ENCODE data around the gene FGF18. TPM values are rescaled to one million over a fixed set of nuclear protein-coding genes. Genes with fewer than 3 reads are reported as not detected.

Gene FGF18
- total RNA-seq, 1 experiment from 2014 or later = 1.7 TPM

GRCh38 chr5:171462136-171462927 lies 42.9 kb downstream of the FGF18 start:
- Histone ChIP-seq H3K9me3 (ENCODE audit: control insufficient read depth, insufficient read depth, low read depth, low read length) (no peaks in the 10 kb centered on the region), H3K4me3 (ENCODE audit: low read depth in 2 of 2, low read length in 2 of 2) (no peak overlapping the region), H3K27me3 (ENCODE audit: control insufficient read depth, insufficient read depth, low read length) (no peaks in the 10 kb centered on the region; the same call in 1 of the 2 replicates), H3K27ac (ENCODE audit: low read length) (no peak overlapping the region), H3K4me1 (ENCODE audit: control insufficient read depth, insufficient read depth, low read length) (no peaks in the 10 kb centered on the region), H3K36me3 (ENCODE audit: control insufficient read depth, insufficient read depth, low read length) (no peaks in the 10 kb centered on the region)
- intact Hi-C loops (cut with micrococcal nuclease; ENCODE audit: unreplicated experiment) = no loop called here
- in situ Hi-C loops (cut with HindIII; ENCODE audit: low pct_unique_long_range_greater_than_20kb, low sequenced_read_pairs) = no loop called here
- CTCF ChIA-PET = no interaction called here
- BruUV-seq (replicated peaks) = no TSS peak
- DNase-seq (ENCODE audit: low read depth, low spot score) (no peak), ATAC-seq (no peak)
- TF ChIP-seq POLR2AphosphoS5 (IDR thresholded peaks at IDR 0.05; ENCODE audit: low read depth, low read length) (no peak), REST (IDR thresholded peaks at IDR 0.05; ENCODE audit: insufficient read depth in 1 of 2, low read depth in 2 of 2, low read length in 1 of 2) (no peak)
- POLR2A ChIA-PET = no interaction called here

GRCh38 chr5:171462928-171463861 lies 43.7 kb downstream of the FGF18 start:
- CTCF ChIA-PET = no interaction called here
- H3K36me3 ChIP-seq (ENCODE audit: control insufficient read depth, insufficient read depth, low read length) = no peaks in the 10 kb centered on the region
- in situ Hi-C loops (cut with HindIII; ENCODE audit: low pct_unique_long_range_greater_than_20kb, low sequenced_read_pairs) = no loop called here
- no peak overlapping the region for H3K4me3 ChIP-seq (ENCODE audit: low read depth in 2 of 2, low read length in 2 of 2)
- no peak overlapping the region for H3K27ac ChIP-seq (ENCODE audit: low read length)
- BruUV-seq (replicated peaks) = no TSS peak
- POLR2A ChIA-PET = no interaction called here
- H3K9me3 ChIP-seq (ENCODE audit: control insufficient read depth, insufficient read depth, low read depth, low read length) = no peaks in the 10 kb centered on the region
- intact Hi-C loops (cut with micrococcal nuclease; ENCODE audit: unreplicated experiment) = no loop called here
- ATAC-seq = no peak
- no peak for DNase-seq (ENCODE audit: low read depth, low spot score)
- TF ChIP-seq SIN3A (IDR thresholded peaks at IDR 0.05; ENCODE audit: borderline replicate concordance, insufficient read depth, low read depth, low read length) = no peak
- TF ChIP-seq REST (IDR thresholded peaks at IDR 0.05; ENCODE audit: insufficient read depth in 1 of 2, low read depth in 2 of 2, low read length in 1 of 2) = no peak
- TF ChIP-seq POLR2AphosphoS5 (IDR thresholded peaks at IDR 0.05; ENCODE audit: low read depth, low read length) = no peak
- no peak for TF ChIP-seq CTCF (IDR thresholded peaks at IDR 0.05)
- TF ChIP-seq TCF7L2 (IDR thresholded peaks at IDR 0.05; ENCODE audit: low read depth, low read length) = no peak
- no peaks in the 10 kb centered on the region; the same call in 1 of the 2 replicates for H3K27me3 ChIP-seq (ENCODE audit: control insufficient read depth, insufficient read depth, low read length)
- no peaks in the 10 kb centered on the region for H3K4me1 ChIP-seq (ENCODE audit: control insufficient read depth, insufficient read depth, low read length)

All from Panc1 (cell line).